DND-41 (cell line): Measurements from ENCODE around the gene TOP3B.

Experiments used
- EZH2 ChIP-seq: IDR thresholded peaks from 3 replicates; pipeline ENCODE4 v1.6.1; 2012; ENCODE audit warnings: borderline replicate concordance, low read depth, mild to moderate bottlenecking, moderate library complexity, low read length, inconsistent platforms; ENCODE audit not compliant: severe bottlenecking
- TF ChIP-seq, protein P1 (sequence below): IDR thresholded peaks from 2 replicates; pipeline ENCODE4 v1.5.1; 2012; ENCODE audit warnings: borderline replicate concordance, low read length, moderate library complexity, mild to moderate bottlenecking; ENCODE audit not compliant: poor library complexity, severe bottlenecking; ENCODE audit errors: extremely low read depth

- TF ChIP-seq, protein P1, sequence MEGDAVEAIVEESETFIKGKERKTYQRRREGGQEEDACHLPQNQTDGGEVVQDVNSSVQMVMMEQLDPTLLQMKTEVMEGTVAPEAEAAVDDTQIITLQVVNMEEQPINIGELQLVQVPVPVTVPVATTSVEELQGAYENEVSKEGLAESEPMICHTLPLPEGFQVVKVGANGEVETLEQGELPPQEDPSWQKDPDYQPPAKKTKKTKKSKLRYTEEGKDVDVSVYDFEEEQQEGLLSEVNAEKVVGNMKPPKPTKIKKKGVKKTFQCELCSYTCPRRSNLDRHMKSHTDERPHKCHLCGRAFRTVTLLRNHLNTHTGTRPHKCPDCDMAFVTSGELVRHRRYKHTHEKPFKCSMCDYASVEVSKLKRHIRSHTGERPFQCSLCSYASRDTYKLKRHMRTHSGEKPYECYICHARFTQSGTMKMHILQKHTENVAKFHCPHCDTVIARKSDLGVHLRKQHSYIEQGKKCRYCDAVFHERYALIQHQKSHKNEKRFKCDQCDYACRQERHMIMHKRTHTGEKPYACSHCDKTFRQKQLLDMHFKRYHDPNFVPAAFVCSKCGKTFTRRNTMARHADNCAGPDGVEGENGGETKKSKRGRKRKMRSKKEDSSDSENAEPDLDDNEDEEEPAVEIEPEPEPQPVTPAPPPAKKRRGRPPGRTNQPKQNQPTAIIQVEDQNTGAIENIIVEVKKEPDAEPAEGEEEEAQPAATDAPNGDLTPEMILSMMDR: no peak
- no peak for TF ChIP-seq EZH2
Observed at GRCh38 chr22:21970800-21971617, 11.6 kb downstream of the TOP3B start.
